HG03025 (cell line): Measurements from ENCODE around the gene WDR5.

Experiments
- ATAC-seq: cut with Tn5 transposase; IDR thresholded peaks from one replicate; pipeline ENCODE4 v1.9.1; 2021; ENCODE audit warnings: mild to moderate bottlenecking, moderate library complexity; ENCODE audit not compliant: unreplicated experiment, low FRiP score

Gene WDR5

GRCh38 chr9:134172198-134173126 is 36.6 kb downstream of the WDR5 start:
- no peak for ATAC-seq

- ATAC-seq, result no peak
These were observed 37.5 kb downstream of the WDR5 start for GRCh38 chr9:134173127-134174072.

- ATAC-seq, result no peak
These were observed 38.2 kb downstream of the WDR5 start for GRCh38 chr9:134174073-134174449.

- no peak for ATAC-seq
These were observed 38.8 kb downstream of the WDR5 start for GRCh38 chr9:134174526-134175290.

GRCh38 chr9:134175291-134175807 is 39.5 kb downstream of the WDR5 start:
- no peak for ATAC-seq

DNA sequence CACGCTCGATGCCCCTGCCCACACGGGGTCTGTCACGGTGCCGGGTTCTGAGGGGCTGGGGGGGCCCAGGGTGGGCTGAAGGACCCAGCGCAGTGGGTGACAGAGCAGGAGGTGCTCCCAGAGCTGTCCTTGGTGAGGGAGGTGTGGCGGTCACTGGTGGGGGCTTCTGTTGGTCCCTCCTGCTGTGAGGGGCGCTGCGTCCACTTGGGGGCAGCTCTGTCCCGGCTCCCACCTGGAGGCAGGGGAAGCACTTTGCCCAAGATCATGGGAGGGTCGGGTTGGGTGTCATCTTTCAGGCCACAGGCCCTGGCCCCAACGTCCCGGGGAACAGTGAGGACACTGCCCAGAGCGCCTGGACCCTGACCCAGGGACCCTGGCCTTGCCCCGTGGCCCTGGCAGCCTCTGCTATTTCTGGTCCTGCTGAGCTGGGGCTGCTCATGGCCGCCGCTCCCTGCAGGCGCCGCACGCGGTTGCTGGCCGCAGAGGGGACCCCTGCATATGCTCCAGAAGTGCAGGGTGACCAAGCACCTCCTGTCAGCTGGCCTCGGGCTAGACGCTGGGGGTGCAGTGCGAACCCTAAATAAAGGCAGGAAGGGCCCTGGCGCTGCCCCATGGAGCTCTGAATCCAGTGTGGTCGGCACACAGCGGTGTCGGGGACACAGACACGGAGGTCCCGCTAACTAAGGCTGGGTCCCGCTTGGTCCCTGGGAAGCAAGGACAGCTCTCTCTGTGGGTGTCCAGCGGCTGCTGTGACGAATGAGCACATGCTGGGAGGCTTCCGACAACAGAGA is 40.1 kb downstream of the WDR5 start:
- no peak for ATAC-seq

GRCh38 chr9:134176599-134176968 is 40.7 kb downstream of the WDR5 start:
- ATAC-seq, result no peak

GRCh38 chr9:134177186-134177585 is 41.3 kb downstream of the WDR5 start:
- no peak for ATAC-seq

GRCh38 chr9:134177624-134178393 is 41.9 kb downstream of the WDR5 start:
- ATAC-seq, result no peak

GRCh38 chr9:134178394-134178767 is 42.5 kb downstream of the WDR5 start:
- no peak for ATAC-seq

- ATAC-seq, result no peak
These were observed 43.1 kb downstream of the WDR5 start for GRCh38 chr9:134178768-134179551.

DNA sequence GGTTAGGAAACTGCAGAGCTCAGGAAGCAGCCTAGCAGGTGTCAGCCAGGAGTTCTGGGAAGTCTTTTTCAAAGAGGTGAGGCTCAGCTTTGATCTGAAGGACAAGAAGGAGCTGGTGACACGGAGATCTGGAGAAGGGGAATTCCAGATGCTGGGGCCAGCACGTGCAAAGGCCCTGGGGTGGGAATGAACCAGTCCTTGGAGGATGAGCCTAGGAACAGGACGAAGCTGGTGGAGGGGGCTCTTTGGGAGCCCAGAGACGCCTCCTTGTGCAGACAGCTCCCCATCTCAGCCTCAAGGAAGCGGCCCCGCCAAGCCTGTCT is 43.7 kb downstream of the WDR5 start:
- ATAC-seq, result no peak

GRCh38 chr9:134179918-134180785 is 44.3 kb downstream of the WDR5 start:
- ATAC-seq, result no peak

- ATAC-seq, result no peak
These were observed 45.1 kb downstream of the WDR5 start for GRCh38 chr9:134180786-134181647.

DNA sequence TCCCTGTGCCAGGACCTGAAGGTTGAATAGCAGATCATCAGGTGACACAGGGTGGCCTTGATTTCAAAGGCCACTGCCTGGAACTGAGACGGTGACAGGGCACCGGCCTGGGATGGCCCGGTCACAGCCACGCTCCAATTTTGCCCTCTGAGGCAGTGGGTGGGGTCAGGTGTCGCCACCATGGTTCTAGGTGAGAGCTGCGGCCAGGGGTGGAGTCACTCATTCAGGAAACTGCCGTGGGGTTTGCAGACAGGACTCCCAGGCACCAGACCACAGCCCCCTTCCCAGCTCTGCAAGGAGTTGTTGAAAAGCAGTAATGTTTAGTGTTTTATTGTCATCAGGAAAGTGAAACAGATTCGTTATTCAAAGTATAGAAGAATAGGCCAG is 45.8 kb downstream of the WDR5 start:
- no peak for ATAC-seq

DNA sequence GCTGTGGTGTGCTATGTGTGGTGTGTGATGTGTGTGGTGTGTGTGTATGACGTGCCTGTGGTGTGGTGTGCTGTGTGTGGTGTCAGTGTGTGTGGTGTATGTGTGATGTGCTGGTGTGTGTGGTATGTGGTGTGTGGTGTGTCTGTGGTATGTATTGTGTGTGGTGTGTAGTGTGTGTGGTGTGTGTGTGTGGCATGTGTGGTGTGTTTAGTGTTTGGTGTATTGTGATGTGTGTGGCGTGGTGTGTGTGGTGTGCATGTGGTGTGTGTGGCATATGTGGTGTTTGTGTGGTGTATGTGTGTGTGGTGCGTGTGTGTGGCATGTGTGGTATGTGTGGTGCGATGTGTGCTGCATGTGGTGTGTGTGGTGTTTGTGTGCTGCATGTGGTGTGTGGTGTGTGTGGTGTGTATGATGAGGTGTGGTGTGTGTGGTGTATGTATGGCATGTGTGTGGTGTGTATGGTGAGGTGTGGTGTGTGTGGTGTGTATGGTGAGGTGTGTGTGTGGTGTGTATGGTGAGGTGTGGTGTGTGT is 46.7 kb downstream of the WDR5 start:
- no peak for ATAC-seq
